Tibial nerve (tissue), 3 donors: ENCODE measurements around the gene ACOXL.

Experiments
- CTCF ChIP-seq, 5 experiments: fragments of 200-600 bp in 3 of 5; fragments of 450-650 bp in 2 of 5; sonication (generic) in 3 of 5; IDR thresholded peaks; one replicate each; pipeline ENCODE4 v1.5.1; 2016 to 2019; ENCODE audit warnings: antibody characterized with exemption in 5 of 5, mild to moderate bottlenecking in 3 of 5, moderate library complexity in 2 of 5
- POLR2A ChIP-seq, 2 donors: fragments of 450-650 bp; IDR thresholded peaks; one replicate each; pipeline ENCODE4 v1.6.1; 2017; ENCODE audit warnings: antibody characterized with exemption in 2 of 2, mild to moderate bottlenecking in 2 of 2, moderate library complexity in 2 of 2

DNA sequence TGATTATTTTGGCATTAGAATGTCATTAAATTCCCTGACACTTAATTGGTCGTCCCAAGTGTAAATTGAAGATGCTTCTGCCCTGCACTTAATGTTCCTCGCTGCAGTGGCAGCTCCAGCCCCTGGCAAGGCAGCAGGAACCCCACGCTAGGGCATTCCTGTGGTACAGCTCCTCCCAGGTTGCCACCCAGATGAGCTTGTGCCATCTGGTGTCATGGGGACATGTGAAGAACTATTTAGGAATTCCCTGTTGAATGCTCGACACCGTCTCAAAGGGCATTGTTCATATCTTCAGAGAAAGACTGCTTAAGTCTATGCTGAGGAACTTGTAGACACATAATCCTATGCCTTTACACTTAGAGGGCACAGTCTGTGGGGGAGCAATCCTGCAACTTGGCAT, 427.3 kb downstream of the ACOXL start:
- TF ChIP-seq CTCF (IDR thresholded peaks at IDR 0.05) (no peak), POLR2A (IDR thresholded peaks at IDR 0.05) (no peak)
